HEK293 (cell line): ENCODE measurements around the gene BCL2L13.

ENCODE experiments used
- CTCF ChIA-PET: fragments of 350-600 bp; formaldehyde crosslinking; extraction: SDS; loops from one replicate; lab custom pipeline; 2021; ENCODE audit warnings: antibody characterized with exemption; lab: Yijun Ruan, JAX
- POLR2A ChIA-PET: fragments of 300-600 bp; formaldehyde crosslinking; extraction: SDS; loops from one replicate; lab custom pipeline; 2020; ENCODE audit warnings: antibody characterized with exemption, inconsistent platforms; lab: Yijun Ruan, JAX
- H3K27ac ChIP-seq: fragments of 200-500 bp; sonication (Bioruptor generic); 2 replicates; pipeline ENCODE4 v1.5.1; 2014; ENCODE audit warnings: low read depth, low read length, control low read depth, inconsistent platforms; ENCODE audit errors: extremely low read depth
- H3K36me3 ChIP-seq, 2 experiments: fragments of 200-500 bp in 1 of 2; sonication (Bioruptor generic) in 1 of 2; 1 replicate in 1 of 2; 2 replicates in 1 of 2; pipeline ENCODE4 v1.5.1; 2014 to 2017; ENCODE audit warnings: inconsistent platforms in 2 of 2, low read length in 2 of 2; ENCODE audit not compliant: control insufficient read depth in 2 of 2, insufficient read depth in 1 of 2
- H3K4me1 ChIP-seq: fragments of 200-500 bp; sonication (Bioruptor generic); 2 replicates; pipeline ENCODE4 v1.5.1; 2014; ENCODE audit warnings: mild to moderate bottlenecking, low read length, inconsistent platforms; ENCODE audit not compliant: control insufficient read depth, insufficient read depth
- H3K4me3 ChIP-seq: 2 replicates; pipeline ENCODE4 v1.5.1; 2011; ENCODE audit warnings: low read depth, mild to moderate bottlenecking, control low read depth, low read length, moderate library complexity
- H3K9me3 ChIP-seq: fragments of 200-500 bp; sonication (Bioruptor generic); 2 replicates; pipeline ENCODE4 v1.5.1; 2014; ENCODE audit warnings: low read depth, low read length, inconsistent platforms; ENCODE audit not compliant: control insufficient read depth, insufficient read depth
- AEBP2 ChIP-seq: fragments of 450-650 bp; formaldehyde crosslinking; IDR thresholded peaks from 2 replicates; pipeline ENCODE4 v1.5.1; 2016; ENCODE audit warnings: missing biosample characterization, missing genetic modification characterization, borderline replicate concordance
- CTCF ChIP-seq: fragments of 450-650 bp; formaldehyde crosslinking; IDR thresholded peaks from 2 replicates; pipeline ENCODE4 v1.5.1; 2016; ENCODE audit warnings: missing biosample characterization, missing genetic modification characterization
- GLI4 ChIP-seq: fragments of 450-650 bp; formaldehyde crosslinking; IDR thresholded peaks from 2 replicates; pipeline ENCODE4 v1.5.1; 2016; ENCODE audit warnings: missing biosample characterization, missing genetic modification characterization
- KLF7 ChIP-seq: fragments of 450-650 bp; formaldehyde crosslinking; IDR thresholded peaks from 2 replicates; pipeline ENCODE4 v1.5.1; 2016; ENCODE audit warnings: missing biosample characterization, missing genetic modification characterization, borderline replicate concordance
- PRDM1 ChIP-seq: fragments of 450-650 bp; formaldehyde crosslinking; IDR thresholded peaks from 2 replicates; pipeline ENCODE4; 2016; ENCODE audit warnings: missing biosample characterization, missing genetic modification characterization
- SP3 ChIP-seq: fragments of 450-650 bp; formaldehyde crosslinking; IDR thresholded peaks from 2 replicates; pipeline ENCODE4 v1.5.1; 2016; ENCODE audit warnings: missing biosample characterization, missing genetic modification characterization
- ZBTB48 ChIP-seq: fragments of 450-650 bp; formaldehyde crosslinking; IDR thresholded peaks from 2 replicates; pipeline ENCODE4 v1.5.1; 2016; ENCODE audit warnings: missing biosample characterization, missing genetic modification characterization
- ZFP69B ChIP-seq: fragments of 450-650 bp; formaldehyde crosslinking; IDR thresholded peaks from 2 replicates; pipeline ENCODE4 v1.5.1; 2016; ENCODE audit warnings: missing biosample characterization, missing genetic modification characterization
- ZNF157 ChIP-seq: fragments of 450-650 bp; formaldehyde crosslinking; IDR thresholded peaks from 2 replicates; pipeline ENCODE4 v1.5.1; 2016; ENCODE audit warnings: missing biosample characterization, missing genetic modification characterization
- ZNF16 ChIP-seq: fragments of 450-650 bp; formaldehyde crosslinking; IDR thresholded peaks from 2 replicates; pipeline ENCODE4 v1.5.1; 2016; ENCODE audit warnings: low read depth, missing biosample characterization, missing genetic modification characterization
- ZNF37A ChIP-seq: fragments of 450-650 bp; IDR thresholded peaks from 2 replicates; pipeline ENCODE4 v1.5.1; 2018; ENCODE audit warnings: missing biosample characterization, missing genetic modification characterization
- ZNF423 ChIP-seq: fragments of 450-650 bp; formaldehyde crosslinking; IDR thresholded peaks from 2 replicates; pipeline ENCODE4 v1.5.1; 2016; ENCODE audit warnings: missing biosample characterization, missing genetic modification characterization
- ZNF544 ChIP-seq: fragments of 450-650 bp; formaldehyde crosslinking; IDR thresholded peaks from 2 replicates; pipeline ENCODE4 v1.5.0; 2017; ENCODE audit warnings: missing biosample characterization, missing genetic modification characterization
- ZNF549 ChIP-seq: fragments of 450-650 bp; IDR thresholded peaks from 2 replicates; pipeline ENCODE4 v1.5.1; 2018; ENCODE audit warnings: missing biosample characterization, missing genetic modification characterization, mild to moderate bottlenecking, inconsistent platforms, moderate library complexity
- ZNF558 ChIP-seq: fragments of 450-650 bp; formaldehyde crosslinking; IDR thresholded peaks from 2 replicates; pipeline ENCODE4 v1.5.1; 2016; ENCODE audit warnings: missing biosample characterization, missing genetic modification characterization
- ZSCAN5A ChIP-seq: fragments of 450-650 bp; formaldehyde crosslinking; IDR thresholded peaks from 2 replicates; pipeline ENCODE4 v1.5.1; 2016; ENCODE audit warnings: missing biosample characterization, missing genetic modification characterization
- TF ChIP-seq, protein P1 (sequence below): fragments of 450-650 bp; formaldehyde crosslinking; IDR thresholded peaks from 2 replicates; pipeline ENCODE4 v1.5.1; 2017; ENCODE audit warnings: missing biosample characterization, missing genetic modification characterization

Gene BCL2L13

GRCh38 chr22:17638182-17638431 lies 450 bp upstream of the BCL2L13 start:
- ChIA-PET CTCF (no interaction called here), POLR2A (interaction anchor here (1.1 kb wide), 1 partner anchor 68 kb away, joined by 3 read pairs; no protein-coding TSS in a partner anchor)

DNA sequence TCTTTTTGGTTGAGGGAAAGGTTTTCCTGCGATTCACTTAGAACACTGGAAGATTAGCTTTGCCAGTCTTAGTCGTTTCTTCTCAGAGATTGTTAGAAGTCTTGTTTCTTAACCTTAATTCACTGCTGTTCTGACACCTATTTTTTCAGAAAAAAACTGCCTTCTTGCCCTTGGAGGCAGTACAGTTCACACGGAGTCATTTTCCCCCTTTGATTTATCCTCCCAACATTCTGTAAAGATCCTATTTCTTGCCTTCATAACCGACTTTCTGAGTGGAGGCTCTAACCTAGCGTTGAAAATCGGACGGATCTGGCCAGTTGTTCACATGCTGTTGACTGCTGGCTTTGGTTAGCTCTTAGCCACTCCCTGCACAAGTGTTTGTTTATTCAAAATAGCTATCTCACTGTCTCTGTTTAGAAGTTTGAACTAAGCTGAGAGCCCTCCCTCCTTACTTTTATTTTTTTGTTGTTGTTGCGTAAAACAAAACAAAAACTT lies 737 bp downstream of the BCL2L13 start:
- ChIA-PET POLR2A (interaction anchor here (0.6 to 1.6 kb wide), 14 partner anchors 10 to 468 kb away, joined by 3 to 8 read pairs (median 4); partner anchors contain the start of genes ATP6V1E1 and PEX26), CTCF (interaction anchor here (0.5 to 0.7 kb wide), 3 partner anchors 42 to 337 kb away, joined by 3 to 5 read pairs (median 3); no protein-coding TSS in a partner anchor)
- Histone ChIP-seq H3K4me3 (peak overlapping the region; percentile 90), H3K9me3 (no peaks in the 10 kb centered on the region), H3K27ac (peak overlapping the region; percentile 87), H3K4me1 (0 out of 2 replicates have a peak, but pooled peaks cover 2% of the 10 kb centered on the region), H3K36me3 (no peaks in the 10 kb centered on the region; a peak in 1 of 3 replicates)
- TF ChIP-seq PRDM1 (tag by site-specific recombination) (peak; percentile 32; the same call in 1 of the 2 replicates), SP3 (tag by site-specific recombination) (0 out of 2 replicates have a peak, but pooled peaks have one; percentile 9), ZNF37A (no peak)

More at GRCh38 chr22:17638182-17638431, 450 bp upstream of the BCL2L13 start:
- H3K4me1 ChIP-seq: 0 out of 2 replicates have a peak, but pooled peaks cover 2% of the 10 kb centered on the region
- TF ChIP-seq GLI4 (0 out of 2 replicates have a peak, but pooled peaks have one; percentile 37), ZNF558 (tag by site-specific recombination) (0 out of 2 replicates have a peak, but pooled peaks have one; percentile 37), ZFP69B (tag by site-specific recombination) (0 out of 2 replicates have a peak, but pooled peaks have one; percentile 11), ZNF16 (no peak), ZNF423 (tag by site-specific recombination) (no peak), ZNF544 (tag by site-specific recombination) (no peak), ZNF157 (tag by site-specific recombination) (no peak), ZNF549 (no peak), ZBTB48 (peak; percentile 81; the same call in 1 of the 2 replicates), KLF7 (tag by site-specific recombination) (no peak), PRDM1 (tag by site-specific recombination) (no peak), CTCF (tag by site-specific recombination) (peak; percentile 6; the same call in 1 of the 2 replicates), AEBP2 (tag by site-specific recombination) (no peak), ZSCAN5A (no peak)
- TF ChIP-seq, protein P1, sequence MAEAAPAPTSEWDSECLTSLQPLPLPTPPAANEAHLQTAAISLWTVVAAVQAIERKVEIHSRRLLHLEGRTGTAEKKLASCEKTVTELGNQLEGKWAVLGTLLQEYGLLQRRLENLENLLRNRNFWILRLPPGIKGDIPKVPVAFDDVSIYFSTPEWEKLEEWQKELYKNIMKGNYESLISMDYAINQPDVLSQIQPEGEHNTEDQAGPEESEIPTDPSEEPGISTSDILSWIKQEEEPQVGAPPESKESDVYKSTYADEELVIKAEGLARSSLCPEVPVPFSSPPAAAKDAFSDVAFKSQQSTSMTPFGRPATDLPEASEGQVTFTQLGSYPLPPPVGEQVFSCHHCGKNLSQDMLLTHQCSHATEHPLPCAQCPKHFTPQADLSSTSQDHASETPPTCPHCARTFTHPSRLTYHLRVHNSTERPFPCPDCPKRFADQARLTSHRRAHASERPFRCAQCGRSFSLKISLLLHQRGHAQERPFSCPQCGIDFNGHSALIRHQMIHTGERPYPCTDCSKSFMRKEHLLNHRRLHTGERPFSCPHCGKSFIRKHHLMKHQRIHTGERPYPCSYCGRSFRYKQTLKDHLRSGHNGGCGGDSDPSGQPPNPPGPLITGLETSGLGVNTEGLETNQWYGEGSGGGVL: peak; percentile 16; the same call in 1 of the 2 replicates
- H3K9me3 ChIP-seq: no peaks in the 10 kb centered on the region
- H3K27ac ChIP-seq: peak overlapping the region; percentile 87
- H3K36me3 ChIP-seq: no peaks in the 10 kb centered on the region; a peak in 1 of 3 replicates
- peak overlapping the region; percentile 90 for H3K4me3 ChIP-seq
